ENCODE measurements around the gene KMT2D.

KMT2D gene, protein sequence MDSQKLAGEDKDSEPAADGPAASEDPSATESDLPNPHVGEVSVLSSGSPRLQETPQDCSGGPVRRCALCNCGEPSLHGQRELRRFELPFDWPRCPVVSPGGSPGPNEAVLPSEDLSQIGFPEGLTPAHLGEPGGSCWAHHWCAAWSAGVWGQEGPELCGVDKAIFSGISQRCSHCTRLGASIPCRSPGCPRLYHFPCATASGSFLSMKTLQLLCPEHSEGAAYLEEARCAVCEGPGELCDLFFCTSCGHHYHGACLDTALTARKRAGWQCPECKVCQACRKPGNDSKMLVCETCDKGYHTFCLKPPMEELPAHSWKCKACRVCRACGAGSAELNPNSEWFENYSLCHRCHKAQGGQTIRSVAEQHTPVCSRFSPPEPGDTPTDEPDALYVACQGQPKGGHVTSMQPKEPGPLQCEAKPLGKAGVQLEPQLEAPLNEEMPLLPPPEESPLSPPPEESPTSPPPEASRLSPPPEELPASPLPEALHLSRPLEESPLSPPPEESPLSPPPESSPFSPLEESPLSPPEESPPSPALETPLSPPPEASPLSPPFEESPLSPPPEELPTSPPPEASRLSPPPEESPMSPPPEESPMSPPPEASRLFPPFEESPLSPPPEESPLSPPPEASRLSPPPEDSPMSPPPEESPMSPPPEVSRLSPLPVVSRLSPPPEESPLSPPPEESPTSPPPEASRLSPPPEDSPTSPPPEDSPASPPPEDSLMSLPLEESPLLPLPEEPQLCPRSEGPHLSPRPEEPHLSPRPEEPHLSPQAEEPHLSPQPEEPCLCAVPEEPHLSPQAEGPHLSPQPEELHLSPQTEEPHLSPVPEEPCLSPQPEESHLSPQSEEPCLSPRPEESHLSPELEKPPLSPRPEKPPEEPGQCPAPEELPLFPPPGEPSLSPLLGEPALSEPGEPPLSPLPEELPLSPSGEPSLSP (N-terminal part only)

DNA sequence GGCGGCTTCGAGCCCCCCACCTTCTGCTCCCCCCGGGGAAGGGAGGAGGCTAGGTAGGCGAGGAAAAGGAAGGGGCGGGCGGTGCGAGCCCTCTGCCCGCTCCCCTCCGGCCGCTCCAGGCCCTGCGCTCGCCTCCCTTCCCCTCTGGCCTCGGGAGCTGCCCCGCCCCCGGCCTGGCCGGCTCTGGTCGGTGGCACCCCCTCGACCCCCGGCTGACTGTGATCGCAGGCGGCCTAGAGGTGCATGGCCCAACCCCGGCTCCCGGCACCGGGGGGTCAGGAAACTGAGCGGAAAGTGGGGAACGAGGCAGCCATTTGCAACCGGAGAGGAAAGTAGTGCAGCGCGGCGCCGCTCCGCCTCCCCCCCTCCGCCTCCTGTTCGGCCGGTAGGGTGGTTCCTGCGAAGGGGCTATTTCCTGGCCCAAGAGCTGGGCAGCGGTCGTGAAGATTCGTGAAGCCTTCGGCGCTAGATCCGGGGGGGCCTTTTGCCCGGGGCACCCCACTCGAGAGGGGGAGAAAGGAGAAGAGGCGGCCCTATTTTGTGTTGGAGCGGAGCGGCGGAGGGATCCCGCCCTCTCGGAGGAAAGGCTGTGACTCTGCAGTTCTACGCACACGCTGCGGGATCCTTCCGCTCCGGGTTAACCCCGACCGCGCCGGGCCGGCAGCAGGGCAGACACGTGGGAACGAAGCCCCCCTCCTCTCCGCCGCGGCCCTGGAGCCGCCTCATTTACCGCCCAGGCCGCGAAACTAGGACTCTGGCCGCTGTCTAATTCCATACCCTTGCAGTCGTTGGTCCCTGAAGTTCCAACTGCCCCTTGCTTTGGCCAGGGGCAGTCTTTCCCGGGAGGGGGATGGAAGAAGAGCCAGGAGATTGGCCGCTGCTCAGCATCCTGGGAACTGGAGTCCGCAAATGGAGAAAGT is at the start of gene KMT2D:
TSS of gene KMT2D (minus strand) at position 558 of the 920 bp plus-strand sequence. CDS start 5,470 bp downstream, outside the sequence.
- DNase-seq (ENCODE audit: low read depth) = peak; percentile 84

DNA sequence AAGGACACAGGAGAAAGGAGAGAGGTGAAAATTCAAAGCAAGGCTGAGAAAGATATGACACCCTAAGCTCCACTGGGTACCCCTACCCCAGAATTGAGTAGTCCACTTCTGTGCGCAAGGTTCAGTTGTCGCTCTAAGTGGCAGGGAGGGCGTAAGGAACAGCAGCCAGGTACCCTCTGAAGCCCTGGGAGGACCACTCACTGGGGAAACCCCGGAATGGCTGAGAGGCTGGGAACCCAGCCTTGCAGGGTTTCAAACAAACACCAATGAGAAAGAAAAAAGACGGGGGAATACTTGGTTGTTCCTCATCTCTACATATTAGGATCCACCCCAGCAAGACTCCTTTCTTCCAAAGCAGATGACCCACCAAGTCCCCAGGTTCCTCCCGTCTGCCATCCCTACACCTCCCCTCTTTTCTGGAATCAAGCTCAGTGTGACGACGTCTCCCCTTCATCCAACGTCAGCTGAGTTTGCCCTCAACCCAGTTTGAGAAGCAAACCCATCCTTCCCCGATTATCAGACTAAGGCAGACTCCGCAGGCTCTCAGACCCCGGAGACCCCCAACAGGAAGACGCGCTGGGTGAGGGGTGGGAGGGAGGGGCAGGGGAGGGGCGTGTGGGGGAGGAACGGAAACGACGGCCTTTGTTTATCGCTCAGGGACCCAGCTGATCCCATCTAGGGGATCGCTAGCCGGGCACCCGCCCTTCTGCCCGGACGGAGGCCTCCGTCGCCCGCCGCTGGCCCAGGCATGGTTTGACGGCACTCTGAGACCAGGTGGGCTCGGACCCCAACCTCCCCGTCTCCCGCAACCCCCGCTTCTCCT is 49.3 kb upstream of the KMT2D start:
- DNase-seq (ENCODE audit: low read depth) = no peak

DNA sequence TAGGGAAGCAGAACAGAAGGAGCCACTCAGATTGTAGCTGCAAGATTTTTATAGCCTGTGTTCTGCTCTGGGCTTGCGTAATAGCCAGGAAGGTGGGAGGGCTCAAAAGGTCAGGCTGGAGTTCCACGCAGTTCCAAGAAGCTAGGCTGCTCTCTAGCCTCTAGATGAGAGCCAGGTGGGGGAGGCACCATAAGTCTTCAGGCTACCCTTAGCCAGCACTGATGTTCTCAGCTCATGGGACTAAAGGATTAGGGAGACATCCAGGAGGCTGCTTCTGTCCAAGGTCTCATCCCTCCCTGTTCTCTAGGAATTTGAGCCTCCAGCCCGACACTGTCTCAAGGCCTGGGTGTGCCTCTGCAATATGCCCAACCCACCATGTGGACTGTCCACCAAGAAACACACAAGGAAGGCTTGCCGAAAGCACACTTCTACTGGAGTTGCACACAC is 48.4 kb upstream of the KMT2D start:
- DNase-seq (ENCODE audit: low read depth) = no peak

DNA sequence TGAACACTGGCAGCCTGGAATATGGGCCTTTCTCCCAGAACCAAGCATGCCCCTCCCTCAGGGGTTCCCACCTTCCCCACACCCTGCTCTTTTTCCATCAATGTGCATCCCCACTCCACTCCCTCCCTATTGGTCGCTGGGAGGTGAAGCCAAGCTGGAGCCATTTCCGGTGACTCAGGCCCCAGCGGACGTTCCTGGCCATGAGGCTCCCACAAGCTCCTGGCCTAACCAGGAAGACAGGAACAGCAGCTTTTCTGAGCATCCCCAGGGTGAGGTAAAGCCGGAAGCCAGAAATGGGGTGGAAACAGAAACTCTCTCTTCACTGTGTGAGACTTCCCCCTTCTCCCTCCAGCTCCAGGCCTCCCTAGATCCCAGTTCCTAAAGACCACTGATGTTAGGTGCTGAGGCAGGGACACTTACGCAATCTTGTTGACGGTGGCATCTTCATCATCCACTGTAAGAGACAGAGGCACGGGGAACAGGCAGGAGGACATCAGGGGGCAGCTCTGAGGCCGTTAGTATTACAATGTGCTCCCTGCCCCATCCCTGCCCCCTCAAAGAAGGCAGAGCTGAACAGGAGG is 45.0 kb upstream of the KMT2D start:
- no peak for DNase-seq (ENCODE audit: low read depth)

DNA sequence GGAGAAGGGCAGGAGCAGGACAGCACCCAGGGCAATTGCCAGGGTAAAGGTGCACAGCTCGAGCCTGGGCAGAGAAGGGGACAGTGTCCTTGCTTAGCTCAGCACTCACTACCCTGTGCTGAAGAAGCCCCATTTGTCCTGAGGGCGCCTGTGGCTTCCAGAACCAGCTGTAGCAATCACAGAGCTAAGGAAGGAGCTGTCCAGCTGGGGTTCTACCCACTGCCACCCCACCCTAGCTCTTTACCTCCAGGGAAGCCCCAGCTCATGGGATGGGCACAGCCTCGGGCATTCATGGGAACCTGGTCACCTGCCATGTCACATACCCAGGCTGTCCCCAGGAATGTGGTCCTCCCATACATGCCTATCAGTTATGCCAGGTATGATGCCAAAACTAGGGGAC is 44.2 kb upstream of the KMT2D start:
- no peak for DNase-seq (ENCODE audit: low read depth)

DNA sequence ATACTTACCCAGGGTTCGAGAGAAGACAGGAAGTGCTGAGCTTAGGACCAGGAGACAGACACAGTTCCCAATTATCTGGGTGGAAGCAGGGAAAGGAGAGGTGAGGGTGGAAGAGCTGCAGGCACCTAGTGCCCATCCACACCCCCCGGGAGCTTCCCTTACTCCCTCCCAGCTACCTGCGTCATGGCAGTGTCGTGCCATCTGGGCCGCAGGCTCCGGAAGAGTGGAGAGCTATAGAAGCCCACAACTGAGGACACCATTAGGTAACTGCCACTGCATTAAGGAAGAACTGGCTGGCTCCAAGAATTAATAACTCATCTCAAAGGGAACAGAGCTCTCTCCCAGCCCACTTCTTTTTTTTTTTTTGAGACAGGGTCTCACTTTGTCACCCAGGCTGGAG is 39.8 kb upstream of the KMT2D start:
- no peak for DNase-seq (ENCODE audit: low read depth)

DNA sequence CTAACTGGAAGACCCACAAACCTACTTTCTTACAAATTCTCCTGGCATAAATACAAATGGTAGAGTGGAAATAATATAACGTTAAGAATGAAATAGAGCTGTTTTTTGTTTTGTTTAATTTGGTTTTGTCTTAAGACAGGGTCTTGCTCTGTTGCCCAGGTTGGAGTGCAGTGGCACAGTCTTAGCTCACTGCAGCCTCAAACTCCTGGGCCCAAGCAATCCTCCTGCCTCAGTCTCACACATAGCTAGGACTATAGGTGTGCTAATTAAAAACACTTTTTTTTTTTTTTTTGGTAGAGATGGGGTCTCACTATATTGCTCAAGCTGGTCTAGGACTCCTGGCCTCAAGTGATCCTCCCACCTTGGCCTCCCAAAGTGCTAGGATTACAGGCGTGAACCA is 38.1 kb upstream of the KMT2D start:
- no peak for DNase-seq (ENCODE audit: low read depth)

DNA sequence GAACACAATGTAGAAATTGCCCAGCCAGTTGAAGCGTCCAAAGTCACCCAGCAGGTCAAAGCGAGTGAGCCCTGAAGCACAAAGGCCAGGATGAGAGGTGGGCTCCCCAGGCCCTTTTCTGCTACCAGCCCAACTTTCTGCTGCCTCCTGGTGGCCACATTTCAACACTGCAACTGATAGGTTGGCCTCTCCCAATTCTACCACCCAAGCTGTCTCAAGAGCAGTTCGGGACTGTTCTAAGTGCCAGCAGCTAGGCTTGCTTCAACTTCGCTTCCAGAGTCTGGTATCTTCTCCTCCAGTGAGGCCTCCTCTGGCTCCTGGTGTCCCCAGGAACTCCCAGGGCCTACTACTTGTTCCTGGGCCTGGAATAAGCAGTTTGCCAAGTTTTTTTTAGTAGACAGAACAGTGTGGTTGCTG is 37.4 kb upstream of the KMT2D start:
- peak; percentile 42 for DNase-seq (ENCODE audit: low read depth)

DNA sequence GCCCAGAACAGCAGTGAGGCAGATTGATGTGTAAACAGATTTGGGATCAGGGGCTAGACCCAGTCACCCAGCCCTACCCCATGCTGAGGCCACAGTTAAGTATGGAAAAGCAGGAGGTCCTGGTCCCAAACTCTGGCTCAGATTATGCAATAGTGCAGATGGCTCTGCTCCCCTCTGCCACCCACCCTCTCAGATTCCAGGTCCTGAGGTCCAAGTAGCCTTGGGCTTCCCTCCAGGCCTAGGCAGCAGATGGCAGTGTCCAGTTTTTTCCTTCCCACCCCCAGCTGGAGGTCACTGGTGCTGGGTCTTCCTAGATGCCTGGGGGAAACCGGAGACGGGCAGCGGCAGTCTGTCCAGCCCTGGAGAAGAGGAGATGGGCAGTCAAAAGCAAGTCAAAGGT is 36.8 kb upstream of the KMT2D start:
- DNase-seq (ENCODE audit: low read depth) = no peak

DNA sequence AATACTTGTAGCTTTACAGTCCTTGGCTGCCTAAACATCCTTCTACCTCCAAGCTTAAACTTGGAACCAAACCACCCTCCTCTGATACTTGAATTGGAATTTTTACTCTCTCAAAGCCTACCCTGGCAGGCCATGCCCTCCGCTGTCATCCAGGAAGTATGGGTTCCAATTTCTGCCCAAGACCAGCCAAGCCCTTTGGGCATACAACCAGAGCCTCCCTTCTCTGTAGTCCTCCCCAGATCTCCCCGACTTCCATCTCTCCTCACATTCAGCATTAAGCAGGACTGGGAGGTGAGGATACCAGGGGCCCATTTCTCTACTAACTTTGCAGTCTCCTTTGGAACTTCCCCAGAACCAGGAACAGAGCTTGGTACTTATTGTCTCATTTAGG is 34.4 kb upstream of the KMT2D start:
- no peak for DNase-seq (ENCODE audit: low read depth)

DNA sequence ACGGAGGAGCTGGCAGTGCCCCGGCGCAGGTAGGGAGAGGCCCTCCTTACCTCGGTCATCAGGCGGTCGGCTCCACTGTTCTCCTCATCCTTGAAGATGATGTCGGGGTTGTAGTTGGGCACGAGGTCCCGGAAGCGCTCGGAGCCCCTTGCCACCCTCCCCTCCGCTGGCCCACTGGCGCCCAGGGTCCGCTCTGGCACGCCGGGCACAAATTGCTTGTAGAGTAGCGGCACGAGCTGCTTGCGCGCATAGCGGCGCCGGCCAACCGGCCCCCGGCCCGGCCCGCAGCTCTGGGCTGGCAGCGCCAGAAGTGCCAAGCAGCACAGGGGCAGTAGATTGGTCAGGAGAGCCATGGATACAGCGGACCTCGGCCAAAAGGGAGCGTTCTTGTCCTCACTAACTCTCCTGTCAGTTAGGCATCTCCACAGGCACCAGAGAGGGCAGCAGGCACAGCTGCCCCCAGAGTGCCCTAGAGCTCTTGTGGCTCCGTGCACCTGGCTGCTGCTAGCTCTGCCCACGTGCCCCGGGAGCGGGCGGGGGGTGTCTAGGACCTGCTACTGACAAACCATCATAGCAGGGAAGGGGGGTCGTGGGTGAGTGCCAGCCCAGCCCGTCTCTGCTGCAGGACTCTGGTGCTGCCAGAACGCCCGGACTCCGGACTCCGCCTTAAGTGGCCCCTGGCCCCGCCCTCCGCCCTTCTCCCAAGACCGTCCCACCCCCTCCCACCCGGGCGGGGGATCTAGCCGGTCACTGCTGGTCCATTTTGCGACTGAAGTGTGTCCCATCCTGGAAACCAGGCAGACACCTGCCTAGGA is 33.8 kb upstream of the KMT2D start, which contains the start of gene DHH:
TSS of gene DHH (minus strand) at position 642 of the 815 bp plus-strand sequence. CDS start at position 353, 289 bp downstream.
- DNase-seq (ENCODE audit: low read depth) = no peak

DNA sequence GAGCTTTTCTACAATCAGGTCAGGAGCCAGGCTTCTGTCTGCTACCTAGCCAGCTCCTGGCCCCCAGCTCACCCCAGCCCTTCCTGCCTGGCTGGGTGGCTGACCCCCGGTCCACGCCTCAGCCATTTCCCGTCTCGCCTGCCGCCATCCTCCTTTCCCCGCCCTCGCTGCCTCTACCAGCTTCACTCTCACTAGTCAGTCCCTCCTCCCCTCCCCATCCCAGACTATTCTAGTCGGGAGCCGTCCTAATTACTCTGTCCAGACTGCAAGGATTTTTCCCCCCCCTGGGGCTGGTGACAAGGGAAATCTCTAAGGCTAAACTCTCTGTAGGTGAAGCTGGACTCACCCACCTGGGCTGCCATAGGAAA is 33.2 kb upstream of the KMT2D start:
- DNase-seq (ENCODE audit: low read depth) = no peak

DNA sequence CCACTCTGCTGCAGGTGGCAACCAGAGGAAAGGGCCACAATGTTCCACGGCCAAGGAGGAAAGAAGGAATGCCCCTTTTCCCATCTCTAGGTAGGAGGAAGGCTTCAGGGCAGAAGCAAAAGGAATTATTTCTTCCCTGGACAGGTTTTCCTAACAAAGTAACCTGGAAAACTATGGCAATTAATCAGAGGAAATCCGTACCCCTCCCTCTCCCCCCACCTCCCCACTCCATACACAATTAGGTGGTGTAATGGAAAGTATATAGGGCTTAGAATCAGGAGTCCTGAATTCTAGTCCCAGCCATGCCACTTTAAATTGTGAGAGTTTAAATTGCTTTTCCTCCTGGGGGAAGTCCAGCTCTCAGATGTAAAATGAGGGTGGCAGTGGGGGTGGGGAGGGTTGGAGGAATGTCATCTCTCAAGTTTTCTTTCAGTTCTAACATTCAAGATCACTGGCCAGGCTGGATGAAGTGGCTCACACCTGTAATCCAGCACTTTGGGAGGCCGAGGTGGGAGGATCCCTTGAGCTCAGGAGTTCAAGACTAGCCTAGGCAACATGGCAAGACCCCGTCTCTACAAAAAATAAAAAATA is 32.3 kb upstream of the KMT2D start:
- no peak for DNase-seq (ENCODE audit: low read depth)

DNA sequence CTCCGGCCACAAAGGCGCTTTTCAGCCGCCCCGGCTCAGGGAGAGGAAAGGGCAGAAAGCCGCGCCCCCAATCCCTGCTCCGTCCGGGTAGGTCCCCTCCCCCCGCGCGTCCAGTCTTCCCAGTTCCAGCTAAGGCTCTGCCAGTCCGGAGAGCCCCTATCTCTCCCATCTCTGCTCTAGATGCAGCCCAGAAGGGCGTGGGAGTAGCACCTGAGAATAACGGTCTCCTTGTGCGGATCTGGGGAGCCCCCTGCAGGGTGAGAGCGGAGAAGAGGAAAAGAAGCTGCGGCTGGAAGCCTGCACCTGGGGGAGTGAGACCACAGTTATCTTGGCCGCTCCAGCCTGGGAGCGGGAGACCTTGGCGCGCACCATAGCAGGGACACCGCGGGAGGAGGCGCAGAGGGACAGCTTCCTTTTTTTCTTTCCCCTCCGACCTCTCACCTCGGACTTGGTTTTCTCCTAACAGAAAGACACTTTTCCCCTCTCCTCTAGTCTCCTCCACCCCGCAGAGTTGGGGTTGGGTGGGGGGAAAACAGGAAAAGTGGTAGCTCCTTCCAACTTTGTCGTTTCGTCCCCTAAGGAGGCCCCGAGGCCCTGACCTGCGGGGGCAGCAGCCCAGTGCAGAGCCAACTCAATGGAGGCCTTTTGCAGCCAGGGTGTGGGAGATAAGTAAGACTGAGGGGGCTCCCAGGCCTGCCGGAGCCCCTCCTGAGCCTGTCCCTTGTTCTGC is 31.7 kb upstream of the KMT2D start:
- peak; percentile 52 for DNase-seq (ENCODE audit: low read depth)

DNA sequence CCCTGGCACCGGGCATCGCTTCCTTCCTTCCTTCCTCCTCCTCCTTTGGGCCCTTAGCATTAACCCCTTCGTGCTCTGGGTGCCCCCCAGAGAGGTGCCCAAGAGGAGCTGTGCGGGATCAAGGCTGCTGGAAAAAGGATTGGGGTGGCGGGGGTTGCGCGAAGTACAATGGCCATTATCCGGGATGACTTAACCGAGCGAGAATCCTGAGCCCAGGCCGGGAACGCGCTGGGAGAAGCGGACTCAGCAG is 31.2 kb upstream of the KMT2D start:
- DNase-seq (ENCODE audit: low read depth) = no peak

DNA sequence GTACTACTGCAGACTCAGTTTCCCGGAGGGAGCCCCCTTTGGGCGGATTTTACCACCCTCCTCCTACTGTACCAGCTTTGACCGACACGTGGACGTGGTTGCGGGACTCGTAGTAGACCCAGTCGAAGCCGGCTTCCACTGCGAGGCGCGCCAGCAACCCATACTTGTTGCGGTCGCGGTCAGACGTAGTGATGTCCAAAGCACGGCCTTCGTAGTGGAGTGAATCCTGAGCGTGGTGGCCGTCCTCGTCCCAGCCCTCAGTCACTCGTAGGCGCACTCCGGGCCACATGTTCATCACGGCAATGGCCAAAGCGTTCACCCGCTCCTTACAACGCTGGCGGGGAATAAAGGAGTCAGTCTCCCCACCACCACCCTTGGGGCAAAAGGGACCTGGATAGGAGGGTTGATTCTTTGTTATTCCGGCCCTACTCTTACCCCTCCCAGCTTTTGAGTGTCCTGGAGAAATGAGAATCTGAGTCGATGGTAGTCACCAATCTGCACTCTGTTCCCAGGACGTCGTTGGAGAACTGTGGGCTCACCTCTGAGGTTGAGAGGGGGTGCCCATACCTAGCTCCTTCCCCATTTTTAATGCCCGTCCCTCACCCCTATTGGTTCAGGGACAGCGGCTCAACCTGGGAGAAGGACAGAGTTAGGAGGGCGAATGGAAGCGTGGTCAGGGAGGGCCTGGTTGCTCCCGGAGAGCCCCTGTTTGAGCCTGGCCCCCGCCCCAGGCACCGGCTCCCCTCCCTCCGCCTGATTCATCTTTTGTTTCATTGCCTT is 30.7 kb upstream of the KMT2D start:
- no peak for DNase-seq (ENCODE audit: low read depth)

DNA sequence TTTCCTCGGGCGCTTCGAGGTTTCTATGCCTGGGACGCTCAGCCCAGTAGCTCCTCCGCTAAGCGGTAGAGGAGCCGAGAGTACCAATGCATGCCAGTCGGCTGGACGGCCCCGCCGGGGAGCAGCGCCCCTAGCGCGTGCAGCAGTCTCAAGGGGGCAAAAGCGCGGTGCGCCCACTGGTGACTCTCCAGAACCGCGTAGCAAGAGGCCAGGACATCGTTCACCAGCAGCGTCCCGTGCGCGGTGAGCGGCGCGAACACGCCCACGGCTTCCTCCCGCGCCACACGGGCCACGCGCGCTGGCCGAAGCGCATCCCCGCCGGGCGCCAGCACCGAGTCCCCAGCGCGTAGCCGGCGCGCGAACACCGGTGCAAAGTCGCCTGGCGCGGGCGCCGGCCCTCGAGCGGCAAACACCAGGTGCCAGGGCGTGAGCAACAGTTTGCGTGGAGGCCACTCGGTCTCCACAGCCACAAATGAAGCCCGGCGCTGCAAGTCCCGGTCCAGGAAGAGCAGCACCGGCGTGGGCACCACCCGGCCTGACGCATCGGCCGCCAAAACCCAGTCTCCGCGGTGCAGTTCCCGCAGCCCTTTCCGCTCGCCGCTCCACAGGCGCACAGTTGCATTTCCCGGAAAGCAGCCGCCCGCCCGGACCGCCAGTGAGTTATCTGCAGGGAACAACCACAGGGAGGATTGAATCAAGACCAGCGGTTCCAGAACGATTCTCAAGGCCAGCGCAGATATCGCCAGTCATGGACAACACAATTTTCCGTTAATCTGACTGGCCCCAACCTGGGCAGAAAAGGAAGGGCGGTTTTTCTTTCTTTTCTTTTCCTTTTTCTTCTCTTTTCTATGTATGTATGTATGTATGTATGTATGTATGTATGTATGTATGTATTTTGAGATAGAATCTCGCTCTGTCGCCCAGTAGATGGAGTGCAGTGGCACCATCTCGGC is 29.5 kb upstream of the KMT2D start:
- DNase-seq (ENCODE audit: low read depth) = no peak
